Fibroblast of skin of scalp (primary cell): ENCODE measurements around the gene SPIRE2.
"Not testable (repeated sequence)": the region's sequence is repeated elsewhere in the genome, so short reads cannot be mapped to it uniquely, and the experiment has no call there.

Experiments used
- DNase-seq: peaks from one replicate; pipeline ENCODE4 v3.0.0-alpha.2; 2013

SPIRE2 gene

DNA sequence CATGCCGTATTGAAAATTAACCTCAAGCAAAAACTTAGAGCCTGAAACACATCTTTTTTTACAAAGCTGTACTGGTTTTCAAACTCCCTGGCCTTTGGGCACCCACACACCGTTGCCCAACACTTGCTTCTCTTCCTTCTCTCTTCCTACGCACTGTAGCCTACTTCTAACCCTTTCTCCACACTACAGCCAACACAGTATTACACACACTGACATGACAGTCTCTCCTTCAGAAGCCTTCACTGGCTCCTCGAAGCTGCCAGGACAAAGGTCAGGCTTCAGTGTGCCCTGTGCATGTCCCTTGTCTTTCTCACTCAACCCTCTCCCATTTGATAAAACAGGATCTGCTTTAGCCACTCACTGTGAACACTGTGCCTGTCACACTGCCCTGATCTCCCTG, 19.8 kb upstream of the SPIRE2 start:
- DNase-seq = no peak

DNA sequence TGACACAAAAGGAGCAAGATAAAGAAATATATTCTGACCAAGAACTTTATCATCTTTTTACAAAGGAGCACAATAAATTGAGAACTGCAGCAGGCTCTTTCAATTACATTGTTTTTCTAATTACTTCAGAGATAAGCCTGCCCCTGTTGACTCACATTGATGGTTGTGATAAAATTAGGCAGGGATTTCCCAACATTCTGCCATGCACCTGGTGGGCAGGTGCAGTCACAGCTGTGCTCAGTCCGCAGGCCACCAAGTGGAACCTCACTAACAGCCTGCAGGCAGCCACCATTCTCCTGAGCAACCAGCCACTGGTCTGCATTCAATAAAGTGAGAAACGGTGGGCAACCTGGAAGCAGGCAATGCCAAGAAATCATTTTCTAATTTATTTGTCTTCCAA, 17.0 kb upstream of the SPIRE2 start:
- no peak for DNase-seq

DNA sequence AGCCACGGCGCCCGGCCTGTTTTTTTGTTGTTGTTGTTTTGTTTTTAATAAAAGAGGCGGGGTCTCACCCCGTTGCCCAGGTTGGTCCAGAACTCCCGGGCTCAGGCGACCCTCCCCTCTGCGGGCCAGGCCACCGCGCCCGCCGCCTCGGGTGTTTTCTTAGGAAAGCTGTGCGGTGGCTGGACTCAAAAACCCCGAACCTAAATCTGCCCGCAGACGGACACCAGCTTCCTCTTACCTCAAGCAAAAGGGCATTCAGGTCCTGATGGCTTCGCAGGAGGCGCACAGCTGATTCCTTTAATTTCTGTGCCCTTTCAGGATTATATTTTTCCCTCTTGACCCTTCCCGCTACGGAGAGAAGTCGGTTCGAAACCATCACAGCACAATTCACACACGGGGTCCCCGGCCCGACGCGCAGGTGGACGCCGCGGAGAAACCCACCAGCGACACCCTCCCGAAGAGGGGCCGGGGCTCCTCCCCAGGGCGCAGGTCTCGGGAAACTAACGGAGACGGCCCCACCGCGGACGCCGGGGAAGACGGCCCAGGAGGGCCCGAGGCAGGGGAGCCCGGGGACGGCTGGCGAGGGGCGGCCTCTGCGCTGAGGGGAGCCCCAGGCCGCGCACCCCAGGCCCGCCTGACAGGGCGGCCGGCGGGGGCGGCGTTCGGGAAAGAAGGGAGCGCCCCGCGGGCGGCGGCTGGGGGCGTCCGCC, 12.5 kb upstream of the SPIRE2 start:
- DNase-seq = no peak

DNA sequence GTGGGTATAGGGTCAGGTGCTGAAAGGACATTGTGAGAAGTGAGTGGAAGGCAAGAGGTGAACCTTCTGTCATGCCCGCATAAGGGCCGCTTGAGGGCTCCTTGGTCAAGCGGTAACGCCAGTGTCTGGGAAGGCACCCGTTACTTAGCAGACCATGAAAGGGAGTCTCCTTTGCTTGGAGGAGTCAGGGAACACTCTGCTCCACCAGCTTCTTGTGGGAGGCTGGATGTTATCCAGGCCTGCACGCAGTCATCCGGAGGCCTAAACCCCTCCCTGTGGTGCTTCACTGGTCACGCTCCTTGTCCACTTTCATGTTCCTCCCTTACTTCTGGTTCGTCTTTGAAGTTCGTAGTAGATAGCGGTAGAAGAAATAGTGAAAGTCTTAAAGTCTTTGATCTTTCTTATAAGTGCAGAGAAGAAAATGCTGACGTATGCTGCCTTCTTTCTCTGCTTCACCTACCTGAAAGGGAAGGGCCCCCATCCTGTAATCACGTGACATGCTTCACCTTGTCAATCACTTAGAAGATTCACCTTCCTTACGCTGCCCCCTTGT, 9.3 kb upstream of the SPIRE2 start:
- not testable (repeated sequence) for DNase-seq

DNA sequence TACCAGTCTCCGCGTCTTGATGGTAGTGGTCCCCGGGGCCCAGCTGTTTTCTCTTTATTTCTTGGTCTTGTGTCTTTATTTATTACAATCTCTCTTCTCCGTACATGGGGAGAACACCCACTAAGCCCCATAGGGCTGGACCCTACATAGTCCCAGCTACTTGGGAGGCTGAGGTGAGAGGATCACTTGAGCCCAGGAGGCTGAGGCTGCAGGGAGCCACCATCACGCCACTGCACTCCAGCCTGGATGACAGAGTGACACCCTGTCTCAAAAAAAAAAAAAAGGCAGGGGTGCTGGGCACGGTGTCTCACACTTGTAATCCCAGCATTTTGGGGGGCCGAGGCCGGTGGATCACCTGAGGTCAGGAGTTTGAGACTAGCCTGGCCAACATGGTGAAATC, 8.8 kb upstream of the SPIRE2 start:
- DNase-seq = not testable (repeated sequence)

DNA sequence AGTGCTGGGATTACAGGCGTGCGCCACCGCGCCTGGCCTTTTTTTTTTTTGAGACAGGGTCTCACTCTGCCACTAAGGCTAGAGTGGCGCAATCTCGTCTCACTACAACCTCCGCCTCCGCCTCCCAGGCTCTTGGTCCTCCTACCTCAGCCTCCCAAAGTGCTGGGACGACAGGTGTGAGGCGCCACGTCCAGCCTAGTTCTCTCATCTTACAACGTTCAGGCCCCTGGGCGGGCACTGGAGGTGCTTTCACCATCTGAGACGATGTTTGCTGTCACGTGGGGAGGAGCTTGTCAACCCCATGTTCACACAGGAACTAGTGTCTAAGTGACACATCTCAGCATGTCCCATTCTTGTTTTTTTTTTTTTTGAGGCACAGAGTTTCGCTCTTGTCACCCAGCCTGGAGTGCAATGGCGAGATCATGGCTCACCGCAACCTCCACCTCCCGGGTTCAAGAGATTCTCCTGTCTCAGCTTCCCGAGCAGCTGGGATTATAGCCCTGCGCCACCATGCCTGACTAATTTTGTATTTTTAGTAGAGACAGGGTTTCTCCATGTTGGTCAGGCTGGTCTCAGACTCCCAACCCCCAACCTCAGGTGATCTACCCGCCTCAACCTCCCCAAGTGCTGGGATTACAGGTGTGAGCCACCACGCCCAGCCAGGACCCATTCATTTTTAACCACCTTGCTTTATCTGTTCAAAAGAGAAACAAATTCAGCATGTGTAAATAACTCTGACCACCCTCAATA, 6.7 kb upstream of the SPIRE2 start:
- no peak for DNase-seq

DNA sequence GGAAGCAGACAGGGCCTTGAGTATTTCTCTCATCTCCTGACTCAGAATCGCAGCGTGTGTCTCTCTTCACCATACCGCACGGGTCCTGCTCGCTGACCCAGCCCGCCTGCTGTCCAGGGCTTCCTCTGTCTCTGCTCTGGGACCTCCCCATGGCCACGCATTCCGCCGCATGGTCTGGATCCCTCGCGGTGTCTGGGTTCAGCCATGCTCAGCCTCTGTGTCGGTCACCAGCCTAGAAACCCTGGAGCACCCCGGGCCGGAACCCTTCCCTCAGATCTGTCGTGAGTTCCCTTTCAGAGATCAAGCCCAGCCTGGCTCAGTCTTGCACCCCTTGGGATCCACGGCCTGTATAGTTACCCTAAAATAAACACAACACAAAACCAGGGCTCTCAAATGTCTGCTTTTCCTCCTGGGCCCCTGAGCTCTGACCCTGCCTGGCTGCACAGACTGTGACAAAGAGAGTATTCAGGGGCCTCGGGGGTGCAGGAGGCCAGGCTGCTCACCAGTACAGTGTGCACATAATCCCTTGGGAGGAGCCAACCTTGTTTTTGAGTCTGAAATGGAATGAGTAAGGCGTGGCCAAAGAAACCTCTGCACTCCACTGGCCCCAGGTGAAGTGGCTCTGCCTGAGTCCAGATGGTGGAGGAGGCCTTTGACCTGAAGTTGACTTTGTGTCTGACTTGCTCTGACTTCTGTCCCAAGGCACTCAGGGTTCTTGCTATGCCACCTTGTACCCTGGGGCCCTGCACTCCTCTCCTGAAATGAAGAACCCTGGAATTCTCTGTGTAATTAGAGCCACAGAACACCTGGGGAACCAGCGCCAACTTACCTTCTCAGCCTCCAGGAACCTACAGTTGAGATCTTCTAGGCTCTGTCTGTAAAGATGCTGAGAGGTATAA, 5.8 kb upstream of the SPIRE2 start:
- DNase-seq = no peak

DNA sequence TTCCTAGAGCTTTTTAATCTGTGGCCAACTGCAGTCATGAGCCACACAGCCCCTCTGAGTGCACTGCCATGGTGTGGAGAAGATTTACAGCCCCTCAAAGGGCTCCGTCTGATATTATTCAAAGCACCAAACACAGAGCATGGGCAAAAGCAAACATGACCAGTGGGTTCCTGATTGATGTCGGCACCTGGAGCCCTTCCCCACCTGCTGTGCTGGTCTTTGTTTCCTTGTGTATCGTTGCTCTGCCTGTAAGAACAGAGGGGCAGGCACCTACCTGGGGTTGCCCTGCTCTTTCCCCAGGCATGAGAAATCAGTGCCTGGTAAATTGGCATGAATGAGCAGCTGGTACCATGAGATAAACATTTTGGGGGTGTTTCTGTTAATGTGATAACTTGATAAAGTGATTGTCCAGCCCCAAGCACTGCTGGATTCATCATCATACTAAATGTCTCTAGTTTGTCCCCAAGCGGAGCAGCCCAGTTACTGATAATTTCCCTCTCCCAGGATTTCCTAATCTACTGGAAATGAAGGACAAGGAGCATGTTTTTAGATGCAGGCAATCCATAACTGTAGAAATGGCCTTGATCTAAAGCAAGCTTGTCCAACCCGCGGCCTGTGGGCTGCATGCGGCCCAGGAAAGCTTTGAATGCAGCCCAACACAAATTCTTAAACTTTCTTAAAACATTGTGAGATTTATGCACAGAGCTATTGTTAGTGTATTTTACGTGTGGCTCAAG, 5.0 kb upstream of the SPIRE2 start:
- DNase-seq = no peak

DNA sequence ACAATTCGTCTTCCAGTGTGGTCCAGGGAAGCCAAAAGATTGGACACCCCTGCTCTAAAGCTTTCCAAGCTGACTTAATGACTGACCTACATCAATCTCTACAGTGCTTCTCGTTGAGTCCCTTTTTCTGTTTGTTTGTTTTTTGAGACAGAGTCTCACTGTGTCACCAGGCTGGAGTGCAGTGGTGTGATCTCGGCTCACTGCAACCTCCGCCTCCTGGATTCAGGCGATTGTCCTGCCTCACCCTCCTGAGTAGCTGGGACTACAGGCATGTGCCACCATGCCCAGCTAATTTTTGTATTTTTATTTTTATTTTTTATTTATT, 4.5 kb upstream of the SPIRE2 start:
- DNase-seq = not testable (repeated sequence)

DNA sequence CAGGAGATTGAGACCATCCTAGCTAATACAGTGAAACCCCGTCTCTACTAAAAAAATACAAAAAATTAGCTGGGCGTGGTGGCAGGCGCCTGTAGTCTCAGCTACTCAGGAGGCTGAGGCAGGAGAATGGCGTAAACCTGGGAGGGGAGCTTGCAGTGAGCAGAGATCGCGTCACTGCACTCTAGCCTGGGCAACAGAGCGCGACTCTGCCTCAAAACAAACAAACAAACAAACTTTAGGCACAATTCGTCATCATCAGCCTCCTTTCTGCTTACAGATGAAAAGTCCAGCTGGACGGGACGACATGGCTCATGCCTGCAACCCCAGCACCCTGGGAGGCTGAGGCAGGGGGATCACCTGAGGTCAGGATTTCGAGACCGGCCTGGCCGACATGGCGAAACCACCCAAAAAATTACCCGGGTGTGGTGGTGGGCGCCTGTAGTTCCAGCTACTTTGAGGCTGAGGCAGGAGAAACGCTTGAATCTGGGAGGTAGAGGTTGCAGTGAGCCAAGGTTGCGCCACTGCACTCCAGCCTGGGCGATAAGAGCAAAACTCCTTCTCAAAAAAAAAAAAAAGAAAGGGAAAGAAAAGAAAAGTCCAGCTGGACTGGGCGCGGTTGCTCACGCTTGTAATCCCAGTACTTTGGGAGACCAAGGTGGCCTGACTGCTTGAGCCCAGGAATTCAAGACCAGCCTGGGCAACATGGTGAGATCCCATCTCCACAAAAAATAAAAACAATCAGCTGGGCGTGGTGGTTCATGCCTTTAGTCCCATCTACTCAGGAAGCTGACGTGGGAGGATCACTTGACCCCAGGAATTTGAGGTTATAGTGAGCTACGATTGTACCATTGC, 1.5 kb upstream of the SPIRE2 start:
- DNase-seq = no peak

DNA sequence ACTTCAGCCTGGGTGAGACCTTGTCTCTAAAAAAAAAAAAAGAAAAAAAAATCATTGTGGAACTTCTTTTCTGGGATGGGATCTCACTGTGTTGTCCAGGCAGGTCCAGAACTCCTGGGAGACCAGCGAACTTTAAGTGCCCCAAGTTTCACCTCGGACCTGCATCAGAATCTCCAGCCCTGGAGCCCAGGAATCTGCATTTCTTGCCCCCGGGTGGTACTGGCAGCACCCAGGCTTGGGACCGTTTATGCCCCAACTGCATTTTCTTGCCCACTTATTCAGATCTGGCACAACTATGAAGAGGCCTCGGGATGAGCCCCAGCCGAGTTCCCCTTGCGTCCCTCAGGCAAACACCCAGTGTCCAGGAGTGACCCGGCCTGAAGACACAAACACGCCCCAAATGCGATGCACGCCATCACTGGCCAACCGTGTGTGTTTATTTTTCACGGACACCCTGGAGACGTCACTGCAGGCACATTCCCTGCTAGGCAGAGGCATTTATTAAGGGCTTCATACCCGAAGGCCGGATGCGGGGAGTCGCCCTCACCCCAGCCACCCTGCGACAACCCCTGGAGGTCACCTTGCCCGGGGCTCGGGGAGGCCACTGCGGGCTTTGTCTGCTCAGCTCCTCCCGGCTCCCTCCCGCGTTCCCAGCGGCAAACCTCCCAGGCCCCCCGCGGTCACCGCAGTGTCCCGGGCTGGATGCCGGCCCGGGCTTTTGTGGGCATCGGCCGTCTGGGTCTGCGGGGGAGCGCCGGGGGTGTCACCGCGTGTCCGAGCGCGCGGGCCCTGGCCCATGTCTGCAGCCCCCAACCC, 684 bp upstream of the SPIRE2 start:
- DNase-seq = peak; percentile 30

DNA sequence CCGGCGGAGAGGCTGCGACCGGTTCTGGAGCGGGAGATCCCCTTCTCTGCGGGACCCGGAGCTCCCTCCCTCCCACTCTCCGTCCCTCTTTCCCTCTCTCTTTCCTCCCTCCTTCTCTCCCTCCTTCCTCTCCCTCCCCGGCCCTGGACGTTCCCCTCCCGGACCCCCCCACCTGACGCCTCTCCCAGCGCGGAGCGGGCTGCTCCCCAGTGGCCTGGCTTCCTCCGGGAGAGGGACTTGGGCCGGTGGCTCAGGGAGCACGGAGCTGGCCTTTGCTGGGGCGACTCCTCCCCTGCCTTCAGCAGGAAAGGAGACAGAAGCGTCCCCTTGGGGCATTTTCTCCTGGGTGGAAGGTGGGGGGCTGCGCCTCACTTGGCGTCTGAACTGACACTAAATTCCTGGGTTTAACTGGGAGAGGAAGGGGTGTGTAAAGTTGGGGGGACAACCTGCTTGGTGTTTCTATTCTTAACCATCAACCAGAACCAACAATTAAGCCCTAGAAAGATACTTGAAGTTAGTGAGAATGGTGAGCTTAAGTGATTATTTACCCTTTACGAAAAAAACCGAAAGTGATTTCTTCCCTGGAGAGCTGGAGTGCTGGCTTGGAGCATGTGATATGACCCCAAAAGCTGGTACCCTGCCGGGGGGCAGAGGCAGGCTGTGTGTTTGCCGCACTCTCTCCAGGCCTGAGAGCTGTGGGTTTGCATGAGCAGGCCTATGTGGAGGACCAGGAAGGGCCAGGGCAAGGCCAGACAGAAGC, 775 bp downstream of the SPIRE2 start:
- DNase-seq = no peak

DNA sequence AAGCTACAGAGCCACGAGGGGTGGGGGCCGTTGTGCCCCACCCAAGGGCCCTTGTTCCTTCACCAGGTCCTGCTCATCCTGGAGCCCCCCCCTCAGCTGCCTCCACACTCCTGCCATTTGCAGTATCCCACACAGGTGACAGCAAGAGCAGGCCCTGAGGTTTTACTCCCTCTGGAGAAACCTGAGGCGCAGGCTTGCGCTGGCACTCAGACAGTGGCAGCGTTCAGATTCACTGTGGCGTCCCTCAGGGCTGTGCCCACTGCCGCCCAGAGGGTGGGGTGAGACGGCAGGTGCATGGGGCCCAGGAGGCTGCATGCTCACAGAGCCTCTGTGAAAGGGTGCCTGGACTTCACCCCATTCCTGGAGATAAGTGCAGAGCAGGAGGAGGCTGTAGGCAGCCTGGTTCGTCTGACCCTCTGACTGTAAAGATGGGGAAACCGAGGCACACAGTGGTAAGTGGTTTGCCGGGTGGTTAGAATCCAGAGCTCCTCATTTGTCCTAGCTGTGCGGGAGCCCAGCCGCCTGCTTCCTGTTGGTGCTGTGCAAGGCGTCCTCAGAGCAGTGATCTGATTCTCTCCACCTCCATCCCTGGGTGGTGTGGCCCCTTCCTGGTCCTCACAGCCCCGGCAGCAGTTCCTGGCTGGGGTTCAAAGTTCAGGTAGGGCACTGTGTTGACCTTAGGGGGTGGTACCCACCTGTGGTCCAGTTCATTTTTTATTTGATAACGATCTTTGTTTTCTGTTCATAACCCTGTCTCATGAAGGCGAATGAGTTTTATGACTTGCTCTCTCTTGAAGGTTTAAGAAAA, 1.6 kb downstream of the SPIRE2 start:
- no peak for DNase-seq

DNA sequence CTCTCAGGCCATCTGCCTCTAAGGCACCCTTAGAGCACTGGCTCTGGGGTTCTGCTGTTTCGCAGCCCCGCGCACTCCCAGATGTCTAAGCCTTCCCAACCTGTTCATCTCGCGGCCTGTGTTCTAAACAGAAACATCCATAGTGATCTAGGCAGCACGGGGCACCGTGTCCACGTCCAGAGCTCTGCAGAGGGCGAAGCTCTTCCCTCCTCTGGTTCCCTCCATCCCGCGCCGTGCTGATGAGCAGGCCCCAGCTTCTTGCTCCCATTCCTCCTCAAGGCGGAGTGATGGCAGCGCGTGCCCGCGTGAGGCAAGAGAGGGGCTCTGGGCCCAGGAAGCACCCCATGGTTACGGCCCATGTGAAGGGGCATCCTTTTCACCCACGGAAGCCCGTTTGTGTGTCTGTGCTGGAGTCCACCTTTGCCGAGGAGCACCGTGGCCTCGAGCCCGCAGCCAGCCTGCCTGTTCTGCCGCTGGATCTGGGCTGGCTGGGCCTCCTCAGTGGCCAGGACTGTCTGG, 3.6 kb downstream of the SPIRE2 start:
- DNase-seq = no peak

DNA sequence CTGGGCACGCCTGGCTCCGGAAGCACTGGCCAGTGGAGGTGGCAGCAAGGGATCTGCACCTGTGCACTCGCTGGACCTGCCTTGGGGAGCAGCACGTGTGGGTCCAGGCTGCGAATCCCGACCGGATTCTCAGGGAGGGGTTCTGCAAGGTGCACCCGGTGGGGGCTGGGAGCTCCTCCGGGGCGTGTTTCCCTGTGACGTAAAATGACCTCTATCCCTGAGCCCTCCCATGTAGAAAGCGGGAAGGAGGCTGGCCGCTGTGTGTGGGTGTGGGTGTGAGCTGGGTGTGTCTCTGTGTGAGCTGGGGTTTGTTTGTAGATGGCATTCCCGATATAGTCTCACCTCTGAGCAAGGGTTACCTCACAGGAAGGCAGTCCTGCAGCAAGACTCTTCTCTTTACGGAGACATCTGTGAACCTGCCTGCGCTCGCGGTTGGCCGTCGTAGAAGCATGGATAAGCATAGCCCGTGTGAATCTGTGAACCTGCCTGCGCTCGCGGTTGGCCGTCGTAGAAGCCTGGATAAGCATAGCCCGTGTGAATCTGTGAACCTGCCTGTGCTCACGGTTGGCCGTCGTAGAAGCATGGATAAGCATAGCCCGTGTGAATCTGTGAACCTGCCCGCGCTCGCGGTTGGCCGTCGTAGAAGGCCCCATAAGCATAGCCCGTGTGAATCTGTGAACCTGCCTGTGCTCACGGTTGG, 5.5 kb downstream of the SPIRE2 start:
- DNase-seq = not testable (repeated sequence)

DNA sequence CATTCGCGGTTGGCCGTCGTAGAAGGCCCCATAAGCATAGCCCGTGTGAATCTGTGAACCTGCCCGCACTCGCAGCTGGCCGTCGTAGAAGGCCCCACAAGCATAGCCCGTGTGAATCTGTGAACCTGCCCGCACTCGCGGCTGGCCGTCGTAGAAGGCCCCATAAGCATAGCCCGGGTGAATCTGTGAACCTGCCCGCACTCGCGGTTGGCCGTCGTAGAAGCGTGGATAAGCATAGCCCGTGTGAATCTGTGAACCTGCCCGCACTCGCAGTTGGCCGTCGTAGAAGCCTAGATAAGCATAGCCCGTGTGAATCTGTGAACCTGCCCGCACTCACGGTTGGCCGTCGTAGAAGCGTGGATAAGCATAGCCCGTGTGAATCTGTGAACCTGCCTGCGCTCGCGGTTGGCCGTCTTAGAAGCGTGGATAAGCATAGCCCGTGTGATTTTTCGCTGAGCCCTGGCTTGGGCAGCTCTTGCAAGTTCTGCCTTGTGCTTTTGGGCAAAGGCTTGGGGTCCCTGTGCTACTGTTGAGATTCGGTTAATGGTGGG, 6.6 kb downstream of the SPIRE2 start:
- DNase-seq = not testable (repeated sequence)

DNA sequence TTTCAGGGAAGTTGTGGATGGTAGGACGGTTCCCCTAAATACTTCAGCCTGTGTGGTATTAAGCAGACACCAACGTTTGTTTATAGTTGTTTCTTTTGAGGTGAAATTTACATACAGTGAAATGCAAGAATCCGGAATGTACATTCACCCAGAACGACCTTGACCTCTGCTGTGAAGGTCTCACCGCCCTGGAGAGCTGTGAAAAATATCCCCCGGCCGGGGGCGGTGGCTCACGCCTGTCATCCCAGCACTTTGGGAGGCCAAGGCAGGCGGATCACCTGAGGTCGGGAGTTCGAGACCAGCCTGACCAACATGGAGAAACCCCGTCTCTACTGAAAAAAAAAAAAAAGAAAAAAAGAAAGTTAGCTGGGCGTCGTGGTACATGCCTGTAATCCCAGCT, 8.2 kb downstream of the SPIRE2 start:
- DNase-seq = not testable (repeated sequence)
